Stimulated activated CD4-positive, alpha-beta T cell treated with anti-CD3 and anti-CD28 coated beads, Interleukin-1b, Interleukin-23, amount 100 ng/mL, for 4 hours (primary cell): Measurements from ENCODE around the gene HOXA4.

Experiments
- DNase-seq, 2 donors: peaks; one replicate each; pipeline ENCODE4 v3.0.0-alpha.2; 2020; ENCODE audit warnings: low read depth in 2 of 2

Gene HOXA4

GRCh38 chr7:27095050-27095896, 35.3 kb downstream of the HOXA4 start:
- DNase-seq, result no peak

GRCh38 chr7:27094304-27095049, 36.1 kb downstream of the HOXA4 start:
- DNase-seq, result no peak

GRCh38 chr7:27093184-27093895, 37.2 kb downstream of the HOXA4 start:
- no peak for DNase-seq

GRCh38 chr7:27092819-27093110, 37.8 kb downstream of the HOXA4 start:
- no peak for DNase-seq

DNA sequence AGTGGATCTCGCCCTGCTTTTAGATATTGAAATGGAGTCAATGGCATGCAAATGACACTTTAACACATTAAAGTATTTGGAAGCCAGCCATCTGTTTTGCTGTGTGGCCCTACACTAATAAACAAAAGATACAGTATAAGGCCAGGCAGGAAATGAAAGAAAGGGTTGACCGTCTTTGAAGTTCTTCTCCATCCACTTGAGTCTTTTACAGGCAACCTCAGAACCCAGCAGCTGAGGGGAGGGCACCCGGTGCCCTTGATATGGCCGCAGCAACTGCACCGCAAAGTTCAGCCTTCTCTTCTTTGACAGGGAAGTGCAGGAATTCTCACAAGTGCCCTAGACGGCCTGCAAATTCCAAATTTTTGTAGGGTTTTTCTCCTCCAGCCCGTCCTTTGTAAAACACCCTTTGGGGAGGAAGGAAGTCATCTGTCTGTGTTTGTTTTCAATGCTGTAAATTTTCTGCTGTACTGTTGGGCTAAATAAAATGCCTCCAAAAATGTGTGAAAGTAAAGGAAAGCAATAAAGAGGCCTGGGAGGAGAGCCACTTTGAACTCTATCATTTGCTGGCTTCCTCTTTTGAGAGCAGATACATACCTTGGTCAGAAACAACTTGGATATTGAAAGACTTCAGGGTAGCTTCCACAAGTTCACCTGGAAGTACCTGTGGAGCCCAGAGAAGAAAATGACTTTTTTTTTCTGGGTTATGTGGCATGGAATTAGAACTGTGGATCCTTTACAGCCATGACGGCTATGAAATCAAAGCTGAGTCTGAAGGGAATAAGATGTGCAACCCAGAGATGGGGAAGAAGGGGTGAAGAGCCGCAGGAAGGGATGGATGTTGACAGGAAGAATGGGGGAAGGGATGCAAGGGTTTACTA, 38.4 kb downstream of the HOXA4 start:
- no peak for DNase-seq

DNA sequence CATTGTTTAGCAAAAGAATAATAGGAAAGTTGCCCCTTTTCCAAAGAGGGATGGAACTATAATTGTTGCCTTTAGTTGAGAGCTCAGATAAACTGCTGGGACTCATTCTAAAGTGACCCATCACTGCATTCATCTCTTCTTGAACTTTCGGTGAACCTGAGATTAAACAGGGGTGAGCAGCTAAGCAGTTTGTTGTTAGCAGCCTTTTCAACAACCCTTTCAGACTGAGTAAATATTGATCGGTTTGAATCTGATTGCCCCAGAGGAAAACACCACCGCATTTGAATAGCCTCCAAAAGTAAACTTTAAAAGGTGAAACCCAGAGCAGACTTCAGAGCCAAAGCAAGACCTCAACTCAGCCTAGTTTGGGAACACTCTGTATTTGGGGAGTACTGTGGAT, 39.5 kb downstream of the HOXA4 start:
- DNase-seq, result no peak

DNA sequence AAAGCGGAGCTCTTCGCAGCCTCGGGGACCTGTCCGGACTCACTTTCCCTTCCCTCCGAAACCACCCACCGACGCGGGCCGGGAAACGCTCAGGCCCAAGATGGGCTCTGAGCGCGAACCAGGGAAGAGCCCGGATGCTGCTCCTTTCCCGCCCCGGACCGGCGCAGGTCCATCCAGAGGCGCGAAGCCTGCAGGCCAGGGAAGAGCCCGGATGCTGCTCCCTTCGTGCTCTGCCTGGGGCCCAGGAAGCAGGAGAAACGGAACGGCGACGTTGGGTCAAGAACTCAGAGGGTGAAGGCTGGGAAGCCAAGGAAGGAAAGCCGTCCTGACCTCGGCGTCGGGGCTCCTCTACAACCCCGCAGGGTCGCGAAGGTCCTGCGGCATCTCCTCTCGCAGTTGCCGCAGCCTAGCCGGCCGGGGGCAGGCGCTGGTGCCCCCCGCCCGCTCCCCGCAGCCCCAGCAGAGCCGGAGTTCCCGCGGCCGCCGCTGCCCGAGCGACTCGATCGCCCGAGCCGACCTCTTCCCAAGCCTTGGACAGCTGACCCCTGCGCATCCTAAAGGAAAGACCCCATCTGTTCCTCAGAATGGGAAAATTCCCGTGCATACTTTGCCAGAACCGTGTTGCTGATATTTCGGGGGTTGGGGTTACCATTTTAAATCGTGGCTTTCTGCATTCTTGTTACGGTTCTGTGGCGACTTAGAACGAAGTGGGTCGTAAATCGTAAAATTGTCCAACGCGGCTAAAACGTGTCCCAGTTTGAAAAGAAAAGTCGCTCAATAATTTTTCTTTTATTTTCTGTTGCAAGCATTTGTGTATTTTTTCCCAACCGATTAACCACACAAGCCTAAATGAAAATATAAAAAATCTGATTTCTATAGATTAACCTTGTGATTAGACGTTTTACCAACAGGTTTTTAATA, 42.3 kb downstream of the HOXA4 start:
- DNase-seq, result no peak

DNA sequence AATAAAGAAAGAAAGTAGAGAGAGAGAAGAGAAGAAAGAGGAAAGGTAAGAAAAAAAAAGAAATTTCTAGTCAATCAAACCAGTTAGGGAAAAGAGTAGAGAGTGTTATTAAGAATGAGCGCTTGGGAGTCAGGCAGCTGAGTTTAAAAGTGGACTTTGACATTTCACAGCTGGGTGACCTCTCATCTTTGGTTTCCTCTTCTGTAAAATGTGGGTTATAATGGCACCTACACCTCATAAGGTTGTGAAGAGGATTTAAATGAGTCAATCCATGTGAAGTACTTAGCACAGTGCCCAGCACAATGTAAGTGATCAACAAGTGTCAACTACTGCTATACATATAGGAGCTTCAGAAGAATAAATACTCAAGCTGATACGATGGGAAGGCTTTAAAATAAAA, 46.9 kb downstream of the HOXA4 start:
- no peak for DNase-seq

DNA sequence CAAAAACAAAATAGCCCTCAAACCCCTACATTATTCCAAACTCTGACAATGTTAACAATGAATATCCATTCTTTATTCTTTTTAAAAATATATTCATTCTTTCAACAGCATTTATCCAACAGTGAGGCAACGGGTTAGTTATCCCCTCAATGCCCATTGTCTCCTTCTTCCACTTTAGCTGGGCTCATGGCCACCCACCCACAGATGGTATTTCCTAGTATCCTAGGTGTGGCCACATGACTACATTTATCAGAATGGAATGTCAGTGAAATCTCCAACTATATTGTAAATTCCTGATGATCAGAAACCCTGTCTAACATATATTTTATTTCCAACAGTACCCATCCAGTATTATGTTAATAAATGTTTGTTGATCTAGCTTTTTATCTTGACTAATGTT, 48.4 kb downstream of the HOXA4 start:
- DNase-seq, result no peak

DNA sequence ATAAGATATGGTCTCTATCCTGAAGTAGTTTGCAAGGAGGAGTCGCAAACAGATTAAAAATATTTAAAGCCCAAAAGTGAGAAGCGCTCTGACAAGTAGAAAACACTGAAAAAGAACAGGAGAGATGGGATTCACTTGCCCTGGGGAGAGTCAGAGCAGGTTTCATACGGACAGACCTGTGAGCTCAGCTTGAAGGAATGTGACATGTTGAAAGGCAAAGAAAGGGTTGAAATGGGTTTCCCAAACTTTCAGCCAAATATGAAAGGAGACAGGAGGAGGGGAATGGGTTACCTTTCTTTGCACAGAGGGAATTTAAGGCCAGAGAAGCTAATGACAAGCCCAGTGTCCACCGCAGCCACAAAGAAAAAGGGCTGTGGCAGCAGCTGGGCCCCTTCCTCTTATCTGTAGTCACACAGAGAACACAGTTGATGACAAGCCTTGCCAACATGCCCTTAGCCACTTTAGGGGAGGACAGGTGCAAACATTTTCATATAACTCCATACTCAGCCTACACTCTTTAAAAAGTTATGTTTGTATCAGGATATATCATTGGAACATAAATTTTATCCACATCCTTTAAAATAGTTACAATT, 49.6 kb downstream of the HOXA4 start:
- no peak for DNase-seq

DNA sequence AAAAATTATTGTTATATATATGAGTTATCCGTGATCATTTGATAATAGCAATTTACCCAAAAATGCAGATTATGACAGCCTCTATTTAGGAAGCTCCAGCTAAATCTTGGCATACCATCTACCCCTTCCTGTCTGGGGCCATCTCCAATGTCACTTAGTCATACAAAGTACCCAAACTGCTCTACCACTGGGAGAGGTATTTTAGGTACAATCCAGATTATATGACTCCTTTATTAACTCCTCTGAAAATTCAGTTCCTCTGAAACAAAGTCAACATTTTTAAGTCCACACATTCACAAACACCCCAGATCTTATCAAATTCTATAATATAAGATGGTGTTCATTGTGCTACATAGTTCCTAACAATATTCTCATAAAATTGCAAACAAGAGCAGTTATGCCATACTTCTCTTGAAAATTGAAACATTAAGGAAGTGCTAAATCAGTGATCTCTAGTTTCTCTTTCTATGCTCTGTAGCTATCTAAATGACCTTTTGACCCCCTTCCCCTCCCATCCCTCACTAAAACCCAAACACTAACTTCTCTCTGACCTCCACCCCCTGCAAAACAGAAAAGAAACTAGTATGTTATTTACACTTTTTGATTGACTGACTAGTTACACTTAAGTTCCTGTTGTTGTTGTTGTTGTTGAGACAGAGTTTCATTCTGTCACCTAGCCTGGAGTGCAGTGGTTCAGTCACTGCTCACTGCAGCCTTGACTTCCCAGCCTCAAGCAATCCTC, 51.2 kb downstream of the HOXA4 start:
- DNase-seq, result no peak

- DNase-seq, result no peak
Measured at GRCh38 chr7:27078616-27079233, 51.8 kb downstream of the HOXA4 start.
